ENCODE data around the gene LDLRAD3.
"Not testable (repeated sequence)": the region's sequence is repeated elsewhere in the genome, so short reads cannot be mapped to it uniquely, and the experiment has no call there.

The LDLRAD3 gene

GRCh38 chr11:35998634-35999033 is 54.8 kb downstream of the LDLRAD3 start:
- DNase-seq, result no peak

DNA sequence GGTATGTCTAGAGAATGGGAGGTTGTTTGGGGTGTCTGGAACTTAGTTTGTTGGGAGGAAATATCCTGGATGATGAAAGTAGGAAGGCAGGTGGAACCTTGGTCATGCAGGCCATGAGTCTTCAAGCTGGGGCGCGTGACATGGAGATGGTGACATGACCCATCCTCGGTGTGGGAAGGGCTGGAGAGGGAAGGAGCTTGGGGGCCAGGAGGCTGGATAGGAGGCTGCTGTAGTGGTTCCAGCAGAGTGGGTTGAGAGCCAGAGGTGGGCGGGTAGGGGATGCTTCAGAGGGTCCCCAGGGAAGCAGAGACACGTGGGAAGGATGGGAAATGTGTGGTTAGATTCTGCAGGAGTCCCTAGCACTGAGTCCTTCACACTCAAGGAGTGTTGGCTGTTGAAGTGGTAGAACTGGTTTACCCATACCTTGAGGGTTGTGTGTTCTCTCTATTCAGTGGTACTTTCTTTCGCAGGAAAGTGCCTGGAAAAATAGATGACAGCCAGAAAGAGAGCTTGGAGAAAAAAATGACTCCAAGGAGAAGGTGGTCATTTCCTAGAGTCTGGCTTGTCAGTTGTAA is 56.8 kb downstream of the LDLRAD3 start:
- DNase-seq, result no peak

DNA sequence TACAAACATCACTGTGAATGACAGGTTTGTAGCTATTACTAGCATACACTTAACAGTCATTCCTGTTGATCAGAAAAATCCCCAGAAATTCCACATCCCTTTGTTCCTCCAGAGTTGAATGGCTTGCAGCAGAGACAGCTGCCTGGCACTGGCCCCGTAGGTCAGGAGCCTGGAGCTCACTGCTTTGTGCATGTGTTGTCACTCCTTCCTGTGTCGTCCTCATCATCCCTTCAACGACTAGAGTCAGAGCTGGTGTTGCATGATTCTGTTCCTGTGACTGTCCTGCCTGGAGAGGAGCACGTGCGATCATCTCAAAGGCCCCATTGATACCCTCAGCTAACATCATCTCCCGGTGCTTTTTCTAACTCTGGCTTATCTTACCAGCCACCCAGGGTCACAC is 58.3 kb downstream of the LDLRAD3 start:
- no peak for DNase-seq

- no peak for DNase-seq
Measured at GRCh38 chr11:36002796-36003195, 58.9 kb downstream of the LDLRAD3 start.

DNA sequence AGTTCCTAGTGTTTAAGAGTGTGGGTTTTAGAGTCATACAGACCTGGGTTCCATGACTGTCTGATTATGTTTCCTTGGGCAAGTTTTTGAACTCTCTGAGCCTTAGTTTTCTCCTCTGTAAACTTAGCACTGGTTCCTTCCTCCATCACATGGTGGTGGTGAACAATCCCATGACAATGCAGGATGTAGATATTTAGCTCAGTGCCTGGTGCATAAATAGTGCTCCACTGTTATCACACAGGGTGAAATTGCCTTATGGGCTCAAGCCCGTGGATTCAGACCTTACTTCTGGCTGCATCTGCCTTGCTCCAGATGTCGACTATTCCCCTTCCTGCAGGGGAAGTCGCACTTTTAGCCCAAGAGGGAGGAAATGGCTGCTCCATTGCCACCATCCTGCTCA is 62.7 kb downstream of the LDLRAD3 start:
- DNase-seq, result no peak

DNA sequence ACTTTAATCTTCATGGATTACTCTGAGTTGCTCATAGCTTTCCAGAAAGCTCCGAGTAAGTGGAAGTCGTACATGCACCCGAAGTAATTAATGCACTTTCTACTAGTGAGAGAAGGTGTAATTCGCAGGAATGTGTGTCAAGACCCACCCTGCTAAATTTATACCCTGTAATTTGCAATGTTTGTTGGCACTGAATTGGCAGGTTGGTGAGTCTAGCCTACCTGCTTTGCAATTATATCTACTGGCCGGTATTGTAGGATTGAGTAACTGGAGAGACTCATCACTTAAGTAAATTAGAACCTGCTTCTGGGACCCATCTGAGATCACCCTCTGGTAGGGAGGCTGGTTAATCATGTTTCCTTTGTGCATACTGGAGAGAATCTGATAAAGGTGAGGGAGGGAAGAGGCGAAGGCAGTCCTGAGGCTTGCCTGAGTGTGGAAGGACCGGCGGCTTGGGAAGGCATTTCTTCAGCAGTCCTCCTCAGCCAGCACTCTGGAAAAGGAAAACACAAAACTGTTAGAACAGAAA is 63.3 kb downstream of the LDLRAD3 start:
- DNase-seq, result peak; percentile 22

DNA sequence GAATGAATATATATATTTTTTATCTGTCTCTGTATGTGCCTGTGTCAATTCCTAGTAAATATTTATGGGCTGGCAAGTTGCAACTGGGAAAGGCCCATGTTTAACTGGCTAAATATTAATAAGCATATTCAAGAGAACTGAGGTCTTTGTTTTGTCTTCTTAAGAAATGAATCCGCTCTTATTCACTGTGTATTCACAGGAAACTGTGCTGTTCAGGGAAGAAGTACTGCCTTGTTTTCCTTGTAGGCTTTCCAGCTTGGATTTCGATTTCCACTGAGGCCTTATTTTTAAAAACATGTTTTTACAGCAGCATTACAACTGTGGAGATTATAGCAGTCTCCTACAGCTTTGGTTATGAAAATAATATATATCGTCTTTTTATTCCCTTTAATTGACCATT is 64.7 kb downstream of the LDLRAD3 start:
- DNase-seq, result no peak

DNA sequence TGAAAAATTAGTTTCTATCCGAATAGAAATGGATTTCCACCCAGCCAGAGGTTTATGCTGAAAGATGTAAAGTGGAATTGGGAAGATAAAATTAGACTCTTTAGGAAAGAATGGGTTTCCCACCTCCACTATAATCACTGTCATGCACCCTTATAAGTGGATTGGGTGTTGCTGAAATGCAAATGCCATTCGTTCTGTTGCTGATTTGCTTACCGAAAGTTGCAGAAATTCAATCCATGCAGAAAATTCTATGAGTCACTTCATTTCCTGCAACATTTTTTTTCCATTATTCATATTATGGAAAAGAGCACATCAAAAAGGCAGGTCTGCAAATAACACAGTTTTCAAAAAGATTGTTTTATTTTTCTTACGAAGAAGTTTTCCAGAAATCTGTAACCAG is 65.6 kb downstream of the LDLRAD3 start:
- DNase-seq, result peak; percentile 56

GRCh38 chr11:36010010-36010740 is 66.3 kb downstream of the LDLRAD3 start:
- peak; percentile 11 for DNase-seq

GRCh38 chr11:36011574-36011973 is 67.7 kb downstream of the LDLRAD3 start:
- no peak for DNase-seq

- DNase-seq, result no peak
Measured at GRCh38 chr11:36012455-36012854, 68.6 kb downstream of the LDLRAD3 start.

GRCh38 chr11:36012979-36013378 is 69.1 kb downstream of the LDLRAD3 start:
- no peak for DNase-seq

DNA sequence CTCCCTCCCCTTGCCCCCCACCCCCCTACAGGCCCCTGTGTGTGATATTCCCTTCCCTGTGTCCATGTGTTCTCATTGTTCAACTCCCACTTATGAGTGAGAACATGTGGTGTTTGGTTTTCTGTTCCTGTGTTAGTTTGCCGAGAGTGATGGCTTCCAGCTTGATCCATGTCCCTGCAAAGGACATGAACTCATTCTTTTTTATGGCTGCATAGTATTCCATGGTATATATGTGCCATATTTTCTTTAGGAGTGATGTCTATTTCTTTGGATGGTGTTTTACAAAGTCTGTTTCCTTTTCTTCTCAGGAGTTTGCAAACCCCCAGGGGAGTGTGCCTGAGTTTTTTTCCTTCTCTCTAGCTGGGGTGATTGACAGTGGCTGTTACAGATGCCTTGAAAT is 69.6 kb downstream of the LDLRAD3 start:
- DNase-seq, result not testable (repeated sequence)

GRCh38 chr11:36013950-36014897 is 70.4 kb downstream of the LDLRAD3 start:
- DNase-seq, result no peak

DNA sequence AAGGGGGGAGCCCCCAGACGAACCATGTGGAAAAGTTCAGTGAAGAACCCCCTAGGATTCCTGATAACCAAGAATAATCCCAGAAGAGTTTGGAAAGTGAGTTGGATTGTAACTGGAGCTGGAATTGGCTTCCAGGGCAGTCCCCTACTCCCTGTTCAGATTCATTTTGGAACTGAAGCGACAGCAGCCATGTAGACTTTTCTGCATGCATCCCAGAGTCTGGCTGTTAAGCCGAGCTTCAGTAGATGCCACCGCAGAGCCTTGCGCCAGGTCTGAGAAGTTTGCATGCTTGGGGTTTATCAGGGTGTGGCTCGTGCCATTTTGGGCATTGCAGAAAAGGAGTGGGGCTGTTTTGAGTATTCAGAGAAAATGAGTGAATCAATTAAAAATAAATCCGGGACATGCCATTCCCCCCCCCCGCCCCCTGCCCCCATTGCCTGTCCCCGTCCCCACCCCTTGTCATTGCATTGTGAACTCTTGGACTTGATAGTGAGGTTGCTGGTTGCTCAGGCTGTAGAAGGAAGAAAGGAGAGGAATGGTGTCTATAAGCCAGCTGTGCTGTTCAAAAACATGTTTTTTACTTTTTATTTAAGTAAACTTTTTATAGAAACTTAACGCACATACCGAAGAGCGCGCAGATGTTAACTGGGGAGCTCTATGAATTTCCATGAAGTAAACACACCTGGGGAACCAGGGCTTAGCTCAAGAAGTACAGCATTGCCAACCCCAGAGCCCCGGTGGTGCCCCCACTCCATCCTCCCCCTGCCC is 71.2 kb downstream of the LDLRAD3 start:
- no peak for DNase-seq

- no peak for DNase-seq
Measured at GRCh38 chr11:36015799-36016198, 71.9 kb downstream of the LDLRAD3 start.

GRCh38 chr11:36016263-36016662 is 72.4 kb downstream of the LDLRAD3 start:
- DNase-seq, result no peak

GRCh38 chr11:36016709-36017108 is 72.8 kb downstream of the LDLRAD3 start:
- no peak for DNase-seq

GRCh38 chr11:36019005-36019596 is 75.2 kb downstream of the LDLRAD3 start:
- DNase-seq, result no peak

- no peak for DNase-seq
Measured at GRCh38 chr11:36019722-36020121, 75.9 kb downstream of the LDLRAD3 start.

DNA sequence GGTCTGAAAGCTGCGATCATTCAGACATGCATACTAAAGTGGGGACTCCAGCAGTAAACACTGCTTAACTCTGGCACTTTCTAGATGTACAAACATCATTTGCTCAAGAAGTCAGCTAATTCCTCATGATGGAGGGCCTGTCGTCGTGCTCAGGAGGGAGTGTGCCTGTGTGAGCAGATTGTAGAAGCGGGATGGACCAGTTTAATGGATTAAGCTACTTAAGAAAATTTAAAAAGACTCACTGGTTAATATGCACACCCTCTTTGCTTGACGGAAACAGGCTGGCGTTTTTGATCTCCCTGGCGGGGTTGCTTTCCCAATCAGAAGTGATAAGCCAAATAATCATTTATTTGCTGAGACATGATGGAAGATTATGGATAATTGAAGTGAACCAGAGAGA is 79.0 kb downstream of the LDLRAD3 start:
- no peak for DNase-seq

- DNase-seq, result no peak
Measured at GRCh38 chr11:36023922-36024321, 80.1 kb downstream of the LDLRAD3 start.
